Mucosa of descending colon (tissue), 3 donors: ENCODE data around the gene SCYL3. TPM values are rescaled to one million over a fixed set of nuclear protein-coding genes. Genes with fewer than 3 reads are reported as not detected.
"Not testable (repeated sequence)": the region's sequence is repeated elsewhere in the genome, so short reads cannot be mapped to it uniquely, and the experiment has no call there.

Experiments used
- ATAC-seq: fragments of 200-7000 bp; cut with Tn5 transposase; one replicate; pipeline ENCODE4 v1.9.1; 2020; ENCODE audit warnings: mild to moderate bottlenecking, moderate library complexity
- DNase-seq, 3 donors: peaks; one replicate each; pipeline ENCODE4 v3.0.0-alpha.2; 2020
- H3K36me3 ChIP-seq: fragments of 200-600 bp; one replicate; pipeline ENCODE4 v1.8.0; 2021; ENCODE audit warnings: low read depth, mild to moderate bottlenecking
- H3K4me1 ChIP-seq: fragments of 200-600 bp; one replicate; pipeline ENCODE4 v1.8.0; 2021; ENCODE audit warnings: low read depth, mild to moderate bottlenecking
- H3K4me3 ChIP-seq: fragments of 200-600 bp; one replicate; pipeline ENCODE4 v1.8.0; 2021; ENCODE audit warnings: mild to moderate bottlenecking
- H3K9me3 ChIP-seq: fragments of 200-600 bp; one replicate; pipeline ENCODE4 v1.8.0; 2021; ENCODE audit warnings: mild to moderate bottlenecking
- intact Hi-C, 2 donors: fragments of 100-400 bp; cut with DNase I in 1 of 2; cut with micrococcal nuclease in 1 of 2; formaldehyde crosslinking; loops; one replicate each; pipeline versions ENCODE4 v1.11.0 to v1.11.1; 2022; cut with DNase I, micrococcal nuclease
- total RNA-seq, 3 donors: library from RNA; stranded (reverse); fragmentation: NEBNext Ultra II Directional in 2 of 3; extraction: Animal tissue kit (Norgen Biotek cat#: 25700) in 2 of 3; gene quantifications; one replicate each; pipeline versions ENCODE4 v1.2.1 to v1.2.4, GENCODE V29; 2021 to 2023
- TF ChIP-seq, protein P1 (sequence below): fragments of 200-600 bp; IDR thresholded peaks from one replicate; pipeline ENCODE4 v1.8.0; 2022; ENCODE audit warnings: antibody characterized with exemption, mild to moderate bottlenecking
- donor health status: DM: no; HTN: no; CAD: no; lungs with moderate emphysema.
- donor health status: DM: no; HTN: no; CAD: no.
- donor health status: DM: no; HTN: yes; CAD: no.

SCYL3 gene
- total RNA-seq, 3 donors from 2014 or later: 13.4 to 20.4 (median 14.9) TPM

DNA sequence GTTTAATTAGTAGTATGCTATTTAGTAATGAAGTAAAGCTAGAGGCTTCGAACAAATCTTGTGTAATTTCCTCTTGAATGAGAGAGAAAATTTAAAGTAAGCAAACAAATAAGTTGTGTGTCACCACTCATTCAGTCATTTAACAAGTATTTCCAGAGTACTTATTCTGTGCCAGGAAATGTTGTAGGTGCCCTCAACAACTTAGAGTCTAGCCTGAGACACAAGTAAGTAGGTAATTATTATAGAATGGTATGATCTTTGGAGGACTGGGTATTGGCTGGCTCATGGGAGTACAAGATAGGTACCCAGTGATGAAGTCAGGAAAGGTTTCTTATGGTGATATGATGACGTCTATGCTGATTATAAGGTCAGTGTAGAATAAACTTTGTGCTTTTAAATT, 81.6 kb downstream of the SCYL3 start:
- TF ChIP-seq, protein P1, sequence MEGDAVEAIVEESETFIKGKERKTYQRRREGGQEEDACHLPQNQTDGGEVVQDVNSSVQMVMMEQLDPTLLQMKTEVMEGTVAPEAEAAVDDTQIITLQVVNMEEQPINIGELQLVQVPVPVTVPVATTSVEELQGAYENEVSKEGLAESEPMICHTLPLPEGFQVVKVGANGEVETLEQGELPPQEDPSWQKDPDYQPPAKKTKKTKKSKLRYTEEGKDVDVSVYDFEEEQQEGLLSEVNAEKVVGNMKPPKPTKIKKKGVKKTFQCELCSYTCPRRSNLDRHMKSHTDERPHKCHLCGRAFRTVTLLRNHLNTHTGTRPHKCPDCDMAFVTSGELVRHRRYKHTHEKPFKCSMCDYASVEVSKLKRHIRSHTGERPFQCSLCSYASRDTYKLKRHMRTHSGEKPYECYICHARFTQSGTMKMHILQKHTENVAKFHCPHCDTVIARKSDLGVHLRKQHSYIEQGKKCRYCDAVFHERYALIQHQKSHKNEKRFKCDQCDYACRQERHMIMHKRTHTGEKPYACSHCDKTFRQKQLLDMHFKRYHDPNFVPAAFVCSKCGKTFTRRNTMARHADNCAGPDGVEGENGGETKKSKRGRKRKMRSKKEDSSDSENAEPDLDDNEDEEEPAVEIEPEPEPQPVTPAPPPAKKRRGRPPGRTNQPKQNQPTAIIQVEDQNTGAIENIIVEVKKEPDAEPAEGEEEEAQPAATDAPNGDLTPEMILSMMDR: no peak
- no peaks in the 10 kb centered on the region for H3K36me3 ChIP-seq
- intact Hi-C loops: no loop called here
- DNase-seq (no peak), ATAC-seq (no peak)
- H3K4me3 ChIP-seq: no peak overlapping the region
- no peaks in the 10 kb centered on the region for H3K4me1 ChIP-seq
- no peaks in the 10 kb centered on the region for H3K9me3 ChIP-seq

DNA sequence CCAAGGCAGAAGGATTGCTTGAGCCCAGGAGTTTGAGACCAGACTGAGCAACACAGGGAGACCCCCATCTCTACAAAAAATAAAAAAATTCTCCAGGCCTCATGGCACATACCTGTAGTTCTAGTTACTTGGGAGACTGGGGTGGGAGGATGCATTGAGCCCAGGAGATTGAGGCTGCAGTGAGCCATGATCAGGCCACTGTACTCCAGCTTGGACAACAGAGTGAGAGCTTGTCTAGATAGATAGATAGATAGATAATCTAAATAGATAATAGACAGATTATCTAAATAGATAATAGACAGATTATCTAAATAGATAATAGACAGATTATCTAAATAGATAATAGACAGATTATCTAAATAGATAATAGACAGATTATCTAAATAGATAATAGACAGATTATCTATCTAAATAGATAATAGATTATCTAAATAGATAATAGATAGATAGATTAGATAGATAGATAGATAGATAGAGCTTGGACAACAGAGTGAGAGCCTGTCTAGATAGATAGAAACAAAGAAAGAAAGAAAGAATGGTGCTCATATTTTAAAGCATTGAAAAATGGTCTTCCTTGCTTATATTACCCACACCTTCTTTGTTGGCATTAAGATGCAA, 82.2 kb downstream of the SCYL3 start:
- ATAC-seq, intact Hi-C loops, H3K9me3 ChIP-seq: not testable (repeated sequence)

DNA sequence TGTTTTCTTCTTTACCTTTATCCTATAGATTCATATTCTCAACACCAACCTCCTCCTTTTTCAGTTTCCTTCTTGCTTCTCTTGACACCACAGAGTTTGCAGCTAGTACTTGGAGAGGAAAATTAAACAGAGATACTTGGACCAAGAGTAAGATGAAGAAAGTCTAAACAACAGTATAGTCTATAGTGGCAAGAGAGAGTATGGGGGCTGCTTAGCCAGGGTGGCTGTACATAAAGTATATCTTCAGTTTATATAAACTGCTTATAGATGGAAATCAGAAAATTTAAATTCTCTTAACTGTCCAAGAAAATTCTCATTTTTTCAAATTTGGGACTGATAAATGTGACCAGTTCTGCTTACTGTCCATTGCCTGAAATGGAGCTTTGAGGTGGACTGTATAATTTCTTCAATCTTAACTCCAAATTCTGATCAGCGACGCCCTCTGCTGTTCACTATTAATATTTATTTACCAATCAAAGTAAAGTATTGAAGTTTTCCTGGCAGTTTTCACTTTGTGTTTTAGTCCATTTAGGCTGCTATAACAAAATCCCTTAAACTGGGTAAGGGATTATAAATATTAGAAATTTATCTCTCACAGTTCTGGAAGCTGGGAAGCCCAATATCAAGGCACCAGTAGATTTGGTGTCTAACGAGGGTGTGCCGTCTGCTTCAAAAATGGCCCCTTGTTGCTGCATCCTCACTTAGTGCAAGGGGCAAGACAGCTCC, 84.2 kb downstream of the SCYL3 start:
- H3K4me1 ChIP-seq: no peaks in the 10 kb centered on the region
- H3K9me3 ChIP-seq: no peaks in the 10 kb centered on the region
- peak; percentile 38 for ATAC-seq
- TF ChIP-seq, protein P1: peak; percentile 13
- no peaks in the 10 kb centered on the region for H3K36me3 ChIP-seq
- DNase-seq: peak in 1 of 3 donors; percentile 57
- intact Hi-C loops: no loop called here
- H3K4me3 ChIP-seq: no peak overlapping the region

More for the DNA sequence above, 82.2 kb downstream of the SCYL3 start:
- DNase-seq, H3K4me3 ChIP-seq, H3K4me1 ChIP-seq, H3K36me3 ChIP-seq: not testable (repeated sequence)

DNA sequence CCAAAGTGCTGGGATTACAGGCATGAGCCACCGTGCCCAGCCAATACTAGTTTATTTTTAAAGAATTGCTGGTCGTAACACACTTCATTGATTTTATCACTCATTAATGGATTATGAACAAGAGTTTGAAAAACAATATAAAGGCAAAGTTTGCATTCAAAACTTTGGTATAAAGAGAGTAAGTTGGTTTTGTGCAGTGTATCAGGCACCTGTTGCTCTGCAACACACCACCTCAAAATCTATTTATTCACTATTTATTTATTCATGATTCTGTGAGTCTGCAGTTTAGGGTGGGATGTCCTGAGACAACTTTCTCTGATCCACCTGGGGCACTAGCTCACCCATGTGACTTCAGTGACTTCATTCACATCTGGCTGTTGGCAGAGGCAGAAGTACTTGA, 88.8 kb downstream of the SCYL3 start:
- ATAC-seq (no peak), DNase-seq (no peak)
- intact Hi-C loops: no loop called here
- TF ChIP-seq, protein P1: no peak
- no peaks in the 10 kb centered on the region for H3K9me3 ChIP-seq
- no peak overlapping the region for H3K4me3 ChIP-seq
- no peaks in the 10 kb centered on the region for H3K4me1 ChIP-seq
- H3K36me3 ChIP-seq: no peaks in the 10 kb centered on the region

DNA sequence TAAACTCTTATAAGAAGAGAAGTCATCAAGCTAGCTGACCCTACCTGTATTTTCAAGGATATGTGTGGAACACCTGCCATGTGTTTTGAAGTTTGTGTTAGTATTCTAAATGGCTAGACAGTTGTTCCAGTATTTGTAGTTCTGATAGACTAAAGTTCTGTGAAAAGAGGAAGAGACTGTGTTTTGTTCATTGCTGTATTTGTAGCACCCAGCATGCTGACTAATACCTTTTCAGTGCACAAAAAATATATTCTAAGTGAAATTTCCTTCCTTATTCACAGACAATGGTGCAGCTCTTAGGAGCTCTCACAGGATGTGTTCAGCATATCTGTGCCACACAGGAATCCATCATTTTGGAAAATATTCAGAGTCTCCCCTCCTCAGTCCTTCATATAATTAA, 90.8 kb downstream of the SCYL3 start:
- no peak overlapping the region for H3K4me3 ChIP-seq
- intact Hi-C loops: no loop called here
- no peaks in the 10 kb centered on the region for H3K36me3 ChIP-seq
- no peaks in the 10 kb centered on the region for H3K4me1 ChIP-seq
- no peaks in the 10 kb centered on the region for H3K9me3 ChIP-seq
- DNase-seq (no peak), ATAC-seq (no peak)
- TF ChIP-seq, protein P1: no peak

Other genes with a start within 250 kb of the SCYL3 start
- gene SELL, start 182.3 kb downstream of the SCYL3 start, total RNA-seq: 1 to 10 TPM in 1 of 3 donors, under 1 TPM in 2; 0.78 to 2.5 (median 0.92) TPM
- under 1 TPM; 0.35 to 0.67 (median 0.63) TPM for gene SELE, start 159.8 kb downstream of the SCYL3 start, total RNA-seq
- gene METTL18, start 99.0 kb downstream of the SCYL3 start, total RNA-seq: 1 to 10 TPM; 4.4 to 8.2 (median 6.5) TPM
- 10 to 100 TPM; 22.5 to 42.8 (median 36.2) TPM for gene KIFAP3, start 180.8 kb upstream of the SCYL3 start, total RNA-seq